Thoracic aorta (tissue), 2 donors: ENCODE data around the gene AMIGO2. TPM values are rescaled to one million over a fixed set of nuclear protein-coding genes. Genes with fewer than 3 reads are reported as not detected.
A peak's percentile ranks its signal among the peaks of the same experiment; 100 is the strongest.

Source experiments
- ATAC-seq: fragments of 150-250 bp; one replicate; pipeline ENCODE4 v1.8.0; 2017; ENCODE audit warnings: low read depth; ENCODE audit not compliant: insufficient number of reproducible peaks, low FRiP score
- DNase-seq: peaks from one replicate; pipeline ENCODE4 v3.0.0-alpha.2; 2020; ENCODE audit warnings: low spot score
- H3K27ac ChIP-seq, 2 donors: fragments of 200-600 bp; sonication (generic); 1 replicate in 1 of 2; 2 replicates in 1 of 2; pipeline ENCODE4 v1.5.1; 2016; ENCODE audit warnings: mild to moderate bottlenecking in 2 of 2, moderate library complexity in 2 of 2
- H3K27me3 ChIP-seq: fragments of 200-600 bp; sonication (generic); replicated peaks from 2 replicates; pipeline ENCODE4 v1.6.0; 2016; ENCODE audit warnings: mild to moderate bottlenecking; ENCODE audit not compliant: insufficient read depth
- H3K36me3 ChIP-seq: fragments of 200-600 bp; sonication (generic); one replicate; pipeline ENCODE4 v1.5.1; 2016
- H3K4me1 ChIP-seq, 2 donors: fragments of 200-600 bp; sonication (generic); 1 replicate in 1 of 2; 2 replicates in 1 of 2; pipeline versions ENCODE4 v1.5.1 to v1.6.0; 2016; ENCODE audit warnings: low read depth in 2 of 2, mild to moderate bottlenecking in 1 of 2; ENCODE audit not compliant: control insufficient read depth in 1 of 2
- H3K4me3 ChIP-seq: fragments of 200-600 bp; sonication (generic); 2 replicates; pipeline ENCODE4 v1.5.1; 2016; ENCODE audit warnings: mild to moderate bottlenecking
- H3K9me3 ChIP-seq: fragments of 200-600 bp; sonication (generic); 2 replicates; pipeline ENCODE4 v1.5.1; 2016
- total RNA-seq, 2 donors: library from RNA; depleted of rRNA; stranded (reverse); fragments of >200 nt; gene quantifications; one replicate each; pipeline versions ENCODE4 v1.1.0 to v1.2.3, GENCODE V29; 2016
- TF ChIP-seq, protein P1 (sequence below): fragments of 200-600 bp; sonication (generic); IDR thresholded peaks from one replicate; pipeline ENCODE4 v1.5.1; 2019; ENCODE audit warnings: antibody characterized with exemption

The AMIGO2 gene
- total RNA-seq, 2 donors from 2014 or later = 10.9 to 32.1 TPM

- DNase-seq (no peak), ATAC-seq (no peak)
- Histone ChIP-seq H3K27me3 (no peaks in the 10 kb centered on the region), H3K4me1 (peaks cover 20 to 63% of the 10 kb centered on the region in 2 donors), H3K36me3 (no peaks in the 10 kb centered on the region), H3K27ac (peak overlapping the region; percentile 72 to 75), H3K4me3 (no peak overlapping the region), H3K9me3 (no peaks in the 10 kb centered on the region)
- TF ChIP-seq, protein P1, sequence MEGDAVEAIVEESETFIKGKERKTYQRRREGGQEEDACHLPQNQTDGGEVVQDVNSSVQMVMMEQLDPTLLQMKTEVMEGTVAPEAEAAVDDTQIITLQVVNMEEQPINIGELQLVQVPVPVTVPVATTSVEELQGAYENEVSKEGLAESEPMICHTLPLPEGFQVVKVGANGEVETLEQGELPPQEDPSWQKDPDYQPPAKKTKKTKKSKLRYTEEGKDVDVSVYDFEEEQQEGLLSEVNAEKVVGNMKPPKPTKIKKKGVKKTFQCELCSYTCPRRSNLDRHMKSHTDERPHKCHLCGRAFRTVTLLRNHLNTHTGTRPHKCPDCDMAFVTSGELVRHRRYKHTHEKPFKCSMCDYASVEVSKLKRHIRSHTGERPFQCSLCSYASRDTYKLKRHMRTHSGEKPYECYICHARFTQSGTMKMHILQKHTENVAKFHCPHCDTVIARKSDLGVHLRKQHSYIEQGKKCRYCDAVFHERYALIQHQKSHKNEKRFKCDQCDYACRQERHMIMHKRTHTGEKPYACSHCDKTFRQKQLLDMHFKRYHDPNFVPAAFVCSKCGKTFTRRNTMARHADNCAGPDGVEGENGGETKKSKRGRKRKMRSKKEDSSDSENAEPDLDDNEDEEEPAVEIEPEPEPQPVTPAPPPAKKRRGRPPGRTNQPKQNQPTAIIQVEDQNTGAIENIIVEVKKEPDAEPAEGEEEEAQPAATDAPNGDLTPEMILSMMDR = no peak
These were observed 19.9 kb upstream of the AMIGO2 start for GRCh38 chr12:47099610-47100009.

- H3K9me3 ChIP-seq = no peaks in the 10 kb centered on the region
- DNase-seq = no peak
- peak overlapping the region; percentile 48 for H3K4me3 ChIP-seq
- no peaks in the 10 kb centered on the region for H3K36me3 ChIP-seq
- TF ChIP-seq, protein P1 = no peak
- peaks cover 15 to 48% of the 10 kb centered on the region in 2 donors for H3K4me1 ChIP-seq
- no peaks in the 10 kb centered on the region for H3K27me3 ChIP-seq
- H3K27ac ChIP-seq = peak overlapping the region; percentile 72 to 75
- ATAC-seq = no peak
These were observed 18.3 kb upstream of the AMIGO2 start for GRCh38 chr12:47098099-47098498.

GRCh38 chr12:47097276-47097896 lies 17.6 kb upstream of the AMIGO2 start:
- DNase-seq = no peak
- peak overlapping the region; percentile 48 for H3K4me3 ChIP-seq
- peak overlapping the region; percentile 72 to 75 for H3K27ac ChIP-seq

DNA sequence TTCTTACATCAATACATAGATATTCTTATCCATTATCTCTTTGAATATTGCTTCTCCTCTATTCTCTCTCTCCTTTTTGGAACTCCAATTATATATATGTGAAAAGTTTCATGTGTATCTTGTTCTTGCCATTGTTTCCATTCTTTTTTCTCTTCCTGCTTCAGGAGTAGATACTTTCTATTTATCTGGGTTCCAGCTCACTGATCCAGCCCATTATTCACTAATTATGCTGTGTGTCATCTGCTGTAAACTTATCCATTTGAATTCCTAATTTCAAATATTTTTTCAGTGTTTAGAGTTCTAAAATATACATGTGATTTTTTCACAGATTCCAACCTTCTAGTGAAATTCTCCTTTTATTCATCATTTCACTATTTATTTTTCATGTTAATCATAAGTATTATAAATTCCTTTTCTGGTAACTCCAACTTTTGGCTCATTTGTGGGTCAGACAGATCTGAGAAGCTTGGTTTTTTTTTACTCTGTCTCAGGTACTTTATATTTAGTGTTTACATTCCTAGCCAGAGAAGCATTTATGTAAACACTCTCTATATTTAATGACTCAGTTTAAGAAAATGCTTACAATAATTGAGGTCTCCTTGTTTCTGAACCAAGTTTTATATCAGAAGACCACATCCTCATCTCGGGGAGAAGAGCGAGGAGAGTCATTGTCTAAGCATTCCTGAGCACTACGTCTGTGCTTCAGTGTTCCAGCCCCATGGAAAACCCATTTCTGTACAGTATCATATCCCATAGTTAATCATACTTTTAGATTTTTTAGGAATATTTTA lies 15.9 kb upstream of the AMIGO2 start:
- Histone ChIP-seq H3K9me3 (no peaks in the 10 kb centered on the region), H3K27ac (no peak overlapping the region), H3K4me1 (peaks cover 11 to 37% of the 10 kb centered on the region in 2 donors)

More at GRCh38 chr12:47097276-47097896, 17.6 kb upstream of the AMIGO2 start:
- H3K4me1 ChIP-seq = peaks cover 14 to 43% of the 10 kb centered on the region in 2 donors
- no peak for ATAC-seq
- TF ChIP-seq, protein P1 = no peak
- no peaks in the 10 kb centered on the region for H3K9me3 ChIP-seq
- H3K27me3 ChIP-seq = no peaks in the 10 kb centered on the region
- H3K36me3 ChIP-seq = no peaks in the 10 kb centered on the region

DNA sequence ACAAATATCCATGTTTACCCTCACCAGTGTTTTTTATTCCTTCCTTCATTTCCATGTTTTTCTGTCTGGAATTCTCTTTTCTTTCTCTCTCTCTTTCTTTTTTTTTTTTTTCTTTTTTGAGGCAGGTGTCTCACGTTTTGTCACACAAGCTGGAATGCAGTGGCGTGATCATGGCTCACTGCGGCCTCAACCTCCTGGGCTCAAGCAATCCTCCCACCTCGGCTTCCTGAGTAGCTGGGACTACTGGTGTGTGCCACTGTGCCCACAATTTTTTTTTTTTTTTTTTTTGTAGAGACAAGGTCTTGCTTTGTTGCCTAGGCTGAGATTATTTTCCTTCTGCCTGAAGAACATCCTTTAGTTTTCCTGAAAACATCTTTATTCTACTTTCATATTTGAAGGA lies 15.0 kb upstream of the AMIGO2 start:
- ATAC-seq (no peak), DNase-seq (no peak)
- Histone ChIP-seq H3K9me3 (no peaks in the 10 kb centered on the region), H3K27ac (no peak overlapping the region), H3K4me1 (peaks cover 7 to 28% of the 10 kb centered on the region in 2 donors), H3K4me3 (no peak overlapping the region), H3K27me3 (no peaks in the 10 kb centered on the region), H3K36me3 (no peaks in the 10 kb centered on the region)
- TF ChIP-seq, protein P1 = no peak

More for the DNA sequence above, 15.9 kb upstream of the AMIGO2 start:
- TF ChIP-seq, protein P1 = no peak
- no peak for DNase-seq
- Histone ChIP-seq H3K4me3 (no peak overlapping the region), H3K27me3 (no peaks in the 10 kb centered on the region), H3K36me3 (no peaks in the 10 kb centered on the region)
- no peak for ATAC-seq
